Camera-type eye (tissue), 1 donor: Measurements from ENCODE around the gene ZNF234. TPM values are rescaled to one million over a fixed set of nuclear protein-coding genes. Genes with fewer than 3 reads are reported as not detected.

Source experiments
- total RNA-seq: library from RNA; depleted of rRNA; stranded (reverse); fragments of >200 nt; gene quantifications from one replicate; pipeline ENCODE4 v1.2.3, GENCODE V29; 2014

The ZNF234 gene
- total RNA-seq = 26.9 TPM

GRCh38 chr19:44141191-44142058 lies at the start of gene ZNF234:
TSS of gene ZNF234 (plus strand) at chr19:44141554. CDS start at chr19:44144633, 3,079 bp downstream.

DNA sequence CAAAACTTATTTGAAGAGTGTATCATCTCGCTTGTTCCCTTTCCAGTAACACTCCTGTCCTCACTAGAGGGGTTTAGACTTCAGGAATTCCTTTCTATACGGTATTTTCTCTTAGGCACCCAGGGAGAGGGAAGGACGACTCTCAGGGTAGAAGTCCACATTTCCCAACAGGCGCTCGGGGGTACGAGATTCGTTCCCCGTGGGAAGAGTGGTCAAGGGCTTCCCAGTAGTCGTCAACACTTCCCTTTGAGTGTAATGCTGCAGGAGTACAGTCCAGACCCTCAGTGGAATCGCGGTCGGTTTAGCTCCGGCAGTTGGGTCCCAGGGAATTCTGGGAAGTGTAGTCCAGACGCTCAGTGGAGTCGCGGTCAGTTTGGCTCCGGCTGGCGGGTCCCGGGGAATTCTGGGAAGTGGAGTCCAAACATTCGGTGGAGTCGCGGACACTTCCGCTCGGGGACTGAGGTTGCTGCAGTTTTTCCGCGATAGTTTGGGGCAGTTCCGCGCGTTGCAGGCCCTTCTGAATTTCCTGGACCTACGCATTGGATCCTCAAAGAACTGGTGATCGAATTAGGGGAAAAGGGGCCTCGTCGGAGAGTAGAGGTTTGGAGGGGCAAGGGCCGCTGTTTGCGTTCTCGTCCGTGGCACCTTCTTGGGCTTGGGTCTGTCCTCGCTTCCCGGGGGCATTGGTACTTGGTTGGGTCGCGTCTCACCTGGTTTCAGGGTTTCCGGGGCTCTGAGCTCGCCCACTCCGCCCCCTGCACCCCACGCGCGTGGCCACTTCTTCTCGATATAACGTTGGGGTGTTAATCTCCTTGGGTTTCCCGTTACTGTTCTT lies 47.2 kb upstream of the ZNF234 start, which contains the start of gene ZNF224:
Gene ZNF224 (plus strand): TSS at position 431 of the 835 bp plus-strand sequence. CDS start 3,513 bp downstream, outside the sequence.

GRCh38 chr19:44113138-44113783 lies 28.1 kb upstream of the ZNF234 start, which contains the start of gene ZNF225:
TSS of gene ZNF225 (plus strand) at chr19:44113399. CDS start at chr19:44115828, 2,429 bp downstream.

DNA sequence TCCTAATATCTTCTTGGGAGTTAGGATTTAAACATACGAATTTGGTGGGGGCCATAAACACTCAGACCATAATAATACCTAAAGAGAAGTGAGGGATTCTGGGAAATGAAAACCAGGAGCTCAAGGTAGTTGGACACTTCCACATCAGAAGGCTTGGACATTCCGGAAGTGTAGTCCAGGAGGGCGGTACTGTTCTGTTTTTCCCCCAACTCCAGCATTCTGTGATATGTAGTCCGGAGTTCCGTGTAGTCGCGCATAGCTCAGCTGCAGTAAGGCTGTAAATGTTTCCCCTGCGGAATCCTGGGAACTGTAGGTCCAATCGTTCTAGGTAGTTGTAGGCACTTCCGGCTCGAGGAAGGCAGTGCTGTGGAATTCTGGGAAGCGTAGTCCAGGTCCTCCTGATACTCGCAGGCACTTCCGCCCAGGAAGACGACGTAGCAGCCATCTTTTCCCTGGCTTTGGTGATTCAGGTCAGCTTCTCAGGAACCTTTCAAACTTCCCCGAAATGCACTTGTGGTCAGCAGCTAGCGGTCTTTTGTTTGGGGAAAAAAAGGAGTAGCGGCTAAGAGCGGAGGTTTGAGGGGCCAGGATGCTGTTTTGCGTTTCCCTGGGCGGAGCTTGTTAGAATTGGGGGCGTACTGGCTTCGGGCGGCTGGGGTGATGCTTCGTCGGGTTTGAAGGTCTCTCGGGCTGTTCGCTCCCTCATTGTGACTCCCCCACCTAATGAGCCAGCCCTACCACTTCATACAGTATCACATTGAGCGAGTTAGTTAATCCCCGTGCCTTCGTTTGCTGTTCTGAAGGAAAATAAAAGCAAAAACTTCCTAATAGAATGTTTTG lies 23.5 kb downstream of the ZNF234 start, which contains the start of gene ZNF226:
Gene ZNF226 (plus strand): TSS at position 428 of the 840 bp plus-strand sequence. CDS start 4,981 bp downstream, outside the sequence.

Other genes starting within 250 kb of the ZNF234 start
- 24.6 TPM for gene ZNF45, start 206.3 kb upstream of the ZNF234 start, total RNA-seq
- 34.8 TPM for gene ZNF221, start 190.3 kb upstream of the ZNF234 start, total RNA-seq
- gene ZNF155, start 157.4 kb upstream of the ZNF234 start, total RNA-seq = 17.4 TPM
- 12.8 TPM for gene ZNF230, start 138.6 kb upstream of the ZNF234 start, total RNA-seq
- gene ZNF222, start 116.2 kb upstream of the ZNF234 start, total RNA-seq = 15.3 TPM
- gene ZNF223, start 89.5 kb upstream of the ZNF234 start, total RNA-seq = 15.2 TPM
- gene ZNF284, start 69.4 kb upstream of the ZNF234 start, total RNA-seq = 7.1 TPM
- gene ZNF224, start 47.2 kb upstream of the ZNF234 start, total RNA-seq = 59.2 TPM
- 12.0 TPM for gene ZNF225, start 28.2 kb upstream of the ZNF234 start, total RNA-seq
- gene ZNF226, start 23.5 kb downstream of the ZNF234 start, total RNA-seq = 56.9 TPM
- gene ZNF227, start 71.0 kb downstream of the ZNF234 start, total RNA-seq = 49.2 TPM
- 3.6 TPM for gene ZNF233, start 118.3 kb downstream of the ZNF234 start, total RNA-seq
- gene ZNF235, start 163.5 kb downstream of the ZNF234 start, total RNA-seq = 19.1 TPM
- 24.4 TPM for gene ZNF112, start 215.1 kb downstream of the ZNF234 start, total RNA-seq